Transverse colon (tissue), 4 donors: ENCODE measurements around the gene GBP5.

Experiments
- CTCF ChIP-seq, 5 experiments: fragments of 200-600 bp in 3 of 5; fragments of 450-650 bp in 2 of 5; sonication (generic) in 3 of 5; IDR thresholded peaks; 1 replicate in 2 of 5; 2 replicates in 3 of 5; pipeline ENCODE4 v1.5.1; 2016 to 2017; ENCODE audit warnings: antibody characterized with exemption in 5 of 5, inconsistent platforms in 3 of 5, mild to moderate bottlenecking in 2 of 5, moderate library complexity in 1 of 5
- EP300 ChIP-seq: sonication (generic); formaldehyde crosslinking; IDR thresholded peaks from one replicate; pipeline ENCODE4 v1.6.1; 2017; ENCODE audit warnings: antibody characterized with exemption, low read depth
- POLR2A ChIP-seq: fragments of 450-650 bp; IDR thresholded peaks from one replicate; pipeline ENCODE4 v1.6.1; 2016; ENCODE audit warnings: antibody characterized with exemption, mild to moderate bottlenecking, moderate library complexity
- POLR2AphosphoS5 ChIP-seq, 3 donors: sonication (generic); formaldehyde crosslinking; IDR thresholded peaks; one replicate each; pipeline ENCODE4 v1.6.1; 2016; ENCODE audit warnings: antibody characterized with exemption in 3 of 3

GRCh38 chr1:89269277-89269676 lies 3.4 kb downstream of the GBP5 start:
- TF ChIP-seq POLR2A (no peak), CTCF (IDR thresholded peaks at IDR 0.05) (no peak), EP300 (no peak), POLR2AphosphoS5 (IDR thresholded peaks at IDR 0.05) (no peak)
